Lower leg skin (tissue), 4 donors: ENCODE results near the gene CMC1. TPM values are rescaled to one million over a fixed set of nuclear protein-coding genes. Genes with fewer than 3 reads are reported as not detected.

Experiments
- DNase-seq, 2 donors: peaks; one replicate each; pipeline ENCODE4 v3.0.0-alpha.2; 2019; ENCODE audit warnings: low spot score in 2 of 2
- H3K4me3 ChIP-seq: fragments of 200-600 bp; sonication (generic); 2 replicates; pipeline ENCODE4 v1.5.1; 2017; ENCODE audit warnings: mild to moderate bottlenecking, low read depth; ENCODE audit not compliant: poor library complexity, severe bottlenecking
- CTCF ChIP-seq, 3 donors: fragments of 450-650 bp; IDR thresholded peaks; one replicate each; pipeline ENCODE4 v1.5.1; 2016; ENCODE audit warnings: antibody characterized with exemption in 3 of 3, mild to moderate bottlenecking in 3 of 3, moderate library complexity in 2 of 3
- POLR2A ChIP-seq, 2 donors: fragments of 450-650 bp; IDR thresholded peaks; one replicate each; pipeline ENCODE4 v1.6.1; 2016 to 2017; ENCODE audit warnings: antibody characterized with exemption in 2 of 2, mild to moderate bottlenecking in 1 of 2, moderate library complexity in 1 of 2
- WGBS, 2 donors: methylation state at CpG; one replicate each; pipeline ENCODE4 v1.1.5; 2018; 5-methylcytosine and 5-hydroxymethylcytosine counted together
- intact Hi-C: fragments of 100-400 bp; cut with DNase I; formaldehyde crosslinking; loops from one replicate; pipeline ENCODE4 v1.15.0; 2023; ENCODE audit warnings: low total_unique reads
- total RNA-seq, 4 donors: library from RNA; depleted of rRNA; stranded (reverse); fragments of >200 nt; gene quantifications; one replicate each; pipeline ENCODE4 v1.1.0, GENCODE V29; 2016

CMC1 gene
- total RNA-seq, 4 donors from 2014 or later, result 2.4 to 8.4 (median 5.9) TPM

- TF ChIP-seq CTCF (IDR thresholded peaks at IDR 0.05), result no peak
- TF ChIP-seq POLR2A (IDR thresholded peaks at IDR 0.05), result no peak
- H3K4me3 ChIP-seq, result no peak overlapping the region
Observed at GRCh38 chr3:28295898-28296490, 54.6 kb downstream of the CMC1 start.

GRCh38 chr3:28299705-28300104, 58.3 kb downstream of the CMC1 start:
- WGBS, 2 donors, result 96 to 98% methylated on average over 1 of the region's 1 CpG
- TF ChIP-seq POLR2A (IDR thresholded peaks at IDR 0.05), result no peak
- no peak for TF ChIP-seq CTCF (IDR thresholded peaks at IDR 0.05)
- no peak for DNase-seq

More at GRCh38 chr3:28295898-28296490, 54.6 kb downstream of the CMC1 start:
- DNase-seq, result no peak
- intact Hi-C loops, result no loop called here

DNA sequence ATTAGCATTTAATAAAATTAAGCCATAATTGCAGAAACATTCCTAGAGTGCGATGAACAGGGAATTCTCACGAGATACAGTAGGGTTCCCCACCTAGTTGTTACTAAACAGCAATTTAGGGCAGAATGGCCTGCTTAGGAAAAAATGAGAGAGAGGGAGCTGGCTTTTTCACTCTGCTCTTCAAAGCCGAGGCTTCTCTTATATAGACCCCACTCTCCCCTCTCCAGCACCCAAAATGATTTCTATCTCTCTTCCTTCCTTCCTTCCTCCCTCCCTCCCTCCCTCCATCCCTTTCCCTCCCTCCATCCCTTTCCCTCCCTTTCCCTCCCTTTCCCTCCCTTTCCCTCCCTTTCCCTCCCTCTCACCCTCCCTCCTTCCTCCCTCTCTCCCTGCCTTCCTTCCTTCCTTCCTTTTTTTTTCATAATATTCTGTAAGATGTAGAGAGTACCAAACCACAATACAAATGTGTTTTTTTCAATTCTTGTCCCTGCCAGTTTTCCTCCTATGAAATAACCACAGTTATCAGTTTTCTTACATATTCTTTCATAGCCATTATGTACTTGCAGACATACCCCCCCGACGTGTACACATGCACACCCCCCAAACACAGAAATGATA, 59.0 kb downstream of the CMC1 start:
- TF ChIP-seq POLR2A (IDR thresholded peaks at IDR 0.05), result no peak
- TF ChIP-seq CTCF (IDR thresholded peaks at IDR 0.05), result no peak
- intact Hi-C loops, result no loop called here
- WGBS, 2 donors, result 91 to 93% methylated on average over 5 of the region's 5 CpGs
- H3K4me3 ChIP-seq, result no peak overlapping the region
- DNase-seq, result no peak

More at GRCh38 chr3:28299705-28300104, 58.3 kb downstream of the CMC1 start:
- intact Hi-C loops, result no loop called here
- no peak overlapping the region for H3K4me3 ChIP-seq

DNA sequence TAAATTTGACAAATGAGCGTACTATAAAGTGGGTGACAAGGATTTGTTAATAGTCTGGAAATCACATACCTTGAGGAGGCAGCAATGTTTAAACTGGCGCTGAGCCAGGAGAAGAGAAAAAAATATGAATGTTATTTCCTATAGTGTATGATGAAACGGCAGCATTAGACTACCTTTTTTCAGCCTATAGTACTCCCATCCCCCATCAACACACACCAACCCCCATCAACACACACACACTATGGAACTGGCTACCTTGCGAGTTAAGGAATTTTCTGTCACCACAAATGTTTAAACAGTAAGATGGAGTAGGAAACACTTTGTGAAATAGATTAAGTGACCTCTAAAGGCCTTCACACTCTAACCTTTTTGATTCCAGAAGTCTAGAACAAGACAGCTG, 60.3 kb downstream of the CMC1 start:
- intact Hi-C loops, result no loop called here
- no peak for DNase-seq
- TF ChIP-seq POLR2A (IDR thresholded peaks at IDR 0.05), result no peak
- no peak for TF ChIP-seq CTCF (IDR thresholded peaks at IDR 0.05)
- WGBS, 2 donors, result 83 to 88% methylated on average over 4 of the region's 4 CpGs
- H3K4me3 ChIP-seq, result no peak overlapping the region

DNA sequence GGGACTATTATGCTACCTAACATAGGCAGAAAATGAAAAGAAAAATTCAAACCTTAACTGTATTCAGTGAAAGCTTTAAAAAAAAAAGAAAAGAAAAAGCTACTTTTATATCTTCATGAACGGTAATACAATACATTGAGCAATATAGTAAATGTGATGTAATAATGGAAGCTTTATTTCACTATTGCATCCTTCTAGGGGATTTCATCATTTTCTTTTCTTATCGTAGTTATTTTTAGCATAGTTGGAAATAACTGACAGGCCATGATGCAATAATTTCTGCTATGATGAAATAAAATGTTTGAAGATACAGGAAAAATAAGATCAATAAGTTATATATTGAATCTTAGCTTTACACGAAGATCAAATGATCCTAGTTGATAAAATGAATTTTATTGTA, 66.8 kb downstream of the CMC1 start:
- WGBS, 2 donors, result 78 to 85% methylated on average over 3 of the region's 3 CpGs

More for the DNA sequence above, 66.8 kb downstream of the CMC1 start:
- intact Hi-C loops, result no loop called here
- no peak for TF ChIP-seq POLR2A (IDR thresholded peaks at IDR 0.05)
- TF ChIP-seq CTCF (IDR thresholded peaks at IDR 0.05), result no peak
- H3K4me3 ChIP-seq, result no peak overlapping the region
- no peak for DNase-seq
